ENCODE results near the gene RAB11FIP3.

DNA sequence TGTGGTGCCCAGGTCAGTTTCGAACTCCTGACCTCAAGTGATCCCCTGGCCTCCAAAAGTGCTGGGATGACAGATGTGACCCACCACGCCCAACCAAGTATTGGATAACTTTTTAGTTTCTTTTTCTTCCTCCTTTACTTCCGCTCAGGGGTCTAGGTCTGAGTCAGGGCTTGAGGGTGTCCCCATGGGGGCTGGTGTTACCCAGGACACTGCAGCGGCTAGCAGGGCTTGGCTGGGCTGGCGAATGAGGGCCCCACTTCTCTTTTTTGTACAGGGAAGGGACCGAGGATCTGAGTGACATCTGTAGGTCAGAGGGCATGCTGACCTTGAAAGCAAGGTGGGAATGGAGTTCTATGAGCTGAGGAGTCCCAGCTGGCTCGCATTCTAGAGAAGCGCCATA, 24.9 kb downstream of the RAB11FIP3 start:
- TF ChIP-seq, protein P1, sequence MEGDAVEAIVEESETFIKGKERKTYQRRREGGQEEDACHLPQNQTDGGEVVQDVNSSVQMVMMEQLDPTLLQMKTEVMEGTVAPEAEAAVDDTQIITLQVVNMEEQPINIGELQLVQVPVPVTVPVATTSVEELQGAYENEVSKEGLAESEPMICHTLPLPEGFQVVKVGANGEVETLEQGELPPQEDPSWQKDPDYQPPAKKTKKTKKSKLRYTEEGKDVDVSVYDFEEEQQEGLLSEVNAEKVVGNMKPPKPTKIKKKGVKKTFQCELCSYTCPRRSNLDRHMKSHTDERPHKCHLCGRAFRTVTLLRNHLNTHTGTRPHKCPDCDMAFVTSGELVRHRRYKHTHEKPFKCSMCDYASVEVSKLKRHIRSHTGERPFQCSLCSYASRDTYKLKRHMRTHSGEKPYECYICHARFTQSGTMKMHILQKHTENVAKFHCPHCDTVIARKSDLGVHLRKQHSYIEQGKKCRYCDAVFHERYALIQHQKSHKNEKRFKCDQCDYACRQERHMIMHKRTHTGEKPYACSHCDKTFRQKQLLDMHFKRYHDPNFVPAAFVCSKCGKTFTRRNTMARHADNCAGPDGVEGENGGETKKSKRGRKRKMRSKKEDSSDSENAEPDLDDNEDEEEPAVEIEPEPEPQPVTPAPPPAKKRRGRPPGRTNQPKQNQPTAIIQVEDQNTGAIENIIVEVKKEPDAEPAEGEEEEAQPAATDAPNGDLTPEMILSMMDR (IDR thresholded peaks at IDR 0.05), result no peak
- TF ChIP-seq POLR2A (IDR thresholded peaks at IDR 0.05), result no peak
